Limb (tissue), 2 donors: ENCODE results near the gene ERI2.
A peak's percentile ranks its signal among the peaks of the same experiment; 100 is the strongest.
"Not testable (repeated sequence)": the region's sequence is repeated elsewhere in the genome, so short reads cannot be mapped to it uniquely, and the experiment has no call there.

Source experiments
- DNase-seq, 2 donors: peaks; one replicate each; pipeline ENCODE4 v3.0.0-alpha.2; 2016; ENCODE audit errors: extremely low spot score in 2 of 2

ERI2 gene

GRCh38 chr16:20765732-20766131, 40.5 kb downstream of the ERI2 start:
- DNase-seq: no peak

- not testable (repeated sequence) for DNase-seq
Observed at GRCh38 chr16:20764448-20764847, 41.8 kb downstream of the ERI2 start.

GRCh38 chr16:20763461-20764232, 42.6 kb downstream of the ERI2 start, which contains the start of gene ACSM3:
Gene ACSM3, plus strand, starts transcription at chr16:20764014. Its CDS starts 6,021 bp downstream, at chr16:20770035.
- peak; percentile 36 to 76 for DNase-seq

- no peak for DNase-seq
Observed at GRCh38 chr16:20762404-20763123, 43.7 kb downstream of the ERI2 start.

- DNase-seq: no peak
Observed at GRCh38 chr16:20761175-20761574, 45.1 kb downstream of the ERI2 start.

GRCh38 chr16:20760346-20760745, 45.9 kb downstream of the ERI2 start:
- no peak for DNase-seq

- not testable (repeated sequence) for DNase-seq
Observed at GRCh38 chr16:20755799-20756198, 50.5 kb downstream of the ERI2 start.

GRCh38 chr16:20755238-20755637, 51.0 kb downstream of the ERI2 start:
- DNase-seq: no peak

GRCh38 chr16:20753727-20754126, 52.5 kb downstream of the ERI2 start:
- DNase-seq: no peak

- DNase-seq: no peak
Observed at GRCh38 chr16:20750558-20750957, 55.7 kb downstream of the ERI2 start.

- DNase-seq: no peak
Observed at GRCh38 chr16:20749474-20749873, 56.8 kb downstream of the ERI2 start.

GRCh38 chr16:20747030-20747816, 59.0 kb downstream of the ERI2 start:
- DNase-seq: no peak

GRCh38 chr16:20746461-20746860, 59.8 kb downstream of the ERI2 start:
- no peak for DNase-seq
